IPS-NIHi7 (cell line): ENCODE measurements around the gene AHRR.

Experiments used
- DNase-seq: peaks from one replicate; pipeline ENCODE4 v3.0.0; 2012; ENCODE audit warnings: mixed read lengths; ENCODE audit errors: extremely low spot score

AHRR gene

DNA sequence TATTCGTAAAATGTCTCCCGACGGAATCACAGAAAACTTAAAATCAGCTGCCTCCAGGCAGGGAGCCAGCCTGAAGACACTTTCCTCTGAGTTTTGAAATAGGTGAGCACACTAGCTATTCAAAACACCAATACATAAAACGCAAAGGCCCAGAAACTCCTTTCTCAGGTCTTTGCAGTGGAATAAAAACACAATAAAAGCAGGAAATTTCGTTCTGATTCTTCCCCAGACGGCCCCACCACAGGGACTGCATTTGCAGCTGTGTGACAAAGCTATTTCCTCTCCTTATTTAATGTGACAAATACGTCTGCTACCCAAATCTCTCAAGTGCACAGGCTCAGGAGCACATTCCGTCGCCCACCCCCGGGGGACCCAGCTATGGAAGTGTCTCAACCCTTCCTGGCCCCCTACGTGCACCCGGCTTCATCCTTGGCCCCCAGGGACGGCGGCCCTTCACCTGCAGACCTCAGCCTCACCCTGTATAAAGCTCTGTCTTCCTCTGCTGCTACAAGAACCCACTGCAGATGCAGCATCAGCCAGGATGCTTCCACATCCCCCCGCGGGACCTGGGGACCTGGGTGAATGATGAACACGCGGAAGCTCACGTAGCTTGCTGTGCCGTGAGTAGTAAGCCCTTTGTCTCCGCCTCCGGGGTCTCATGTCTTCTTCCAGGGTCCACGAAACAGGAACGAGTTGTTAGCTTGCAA, 24.9 kb downstream of the AHRR start:
- DNase-seq, result no peak

GRCh38 chr5:347712-348284, 26.3 kb downstream of the AHRR start:
- no peak for DNase-seq

GRCh38 chr5:348726-349125, 27.2 kb downstream of the AHRR start:
- DNase-seq, result no peak

DNA sequence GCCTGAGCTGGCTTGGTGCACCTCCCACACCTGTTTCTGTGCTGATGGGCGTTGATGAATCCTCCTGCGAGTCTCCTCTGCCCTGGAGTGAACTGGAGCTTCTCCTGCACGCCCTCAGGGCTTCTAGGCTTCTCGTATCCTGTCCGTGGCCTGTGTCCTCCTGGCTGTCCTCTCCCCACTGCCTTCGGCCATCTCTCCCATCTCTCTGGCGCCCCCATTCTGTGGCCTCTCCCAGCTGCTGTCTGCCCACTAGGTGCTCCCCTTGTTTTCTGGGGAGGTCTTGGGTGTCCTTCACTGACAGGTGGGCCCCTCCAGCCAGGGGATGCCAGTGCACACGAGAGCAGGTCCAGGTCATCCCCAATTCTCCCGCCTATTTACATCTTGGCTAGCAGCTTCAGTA, 28.8 kb downstream of the AHRR start:
- peak; percentile 73 for DNase-seq

DNA sequence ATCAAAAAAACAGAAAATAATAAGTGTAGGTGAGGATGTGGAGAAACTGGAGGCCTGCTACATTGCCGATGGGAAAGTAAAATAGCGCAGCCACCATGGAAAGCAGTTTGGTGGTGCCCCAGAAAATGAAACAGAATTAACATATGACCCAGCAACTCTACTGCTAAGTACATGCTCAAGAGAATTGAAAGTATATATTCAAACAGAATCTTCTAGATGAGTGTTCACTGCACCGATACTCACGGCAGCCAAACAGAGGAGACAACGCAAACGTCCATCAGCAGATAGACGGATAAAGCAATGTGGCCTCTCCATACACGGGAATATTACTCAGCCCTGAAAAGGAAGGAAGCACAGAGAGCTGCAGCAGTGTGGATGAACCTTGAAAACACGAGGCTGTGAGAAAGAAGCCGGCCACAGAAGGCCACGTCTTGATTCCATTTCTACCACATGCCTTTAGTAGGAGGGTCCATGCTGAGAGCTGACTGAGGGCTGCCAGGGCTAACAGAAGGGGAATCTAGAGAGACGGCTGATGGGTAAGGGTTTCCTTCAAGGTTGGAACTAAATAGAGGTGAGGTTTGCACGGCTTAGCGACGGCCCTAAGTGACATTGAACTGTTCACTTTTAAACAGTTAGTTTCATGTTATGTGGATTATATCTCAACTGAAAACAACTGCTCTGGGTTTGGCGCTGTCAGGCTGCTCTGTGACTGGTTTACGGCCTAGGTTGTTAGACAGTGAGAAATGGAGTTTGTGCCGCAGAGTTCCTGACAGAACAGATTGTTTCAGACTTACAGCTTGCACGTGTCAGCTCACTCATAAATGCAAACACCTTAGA, 29.8 kb downstream of the AHRR start:
- no peak for DNase-seq

DNA sequence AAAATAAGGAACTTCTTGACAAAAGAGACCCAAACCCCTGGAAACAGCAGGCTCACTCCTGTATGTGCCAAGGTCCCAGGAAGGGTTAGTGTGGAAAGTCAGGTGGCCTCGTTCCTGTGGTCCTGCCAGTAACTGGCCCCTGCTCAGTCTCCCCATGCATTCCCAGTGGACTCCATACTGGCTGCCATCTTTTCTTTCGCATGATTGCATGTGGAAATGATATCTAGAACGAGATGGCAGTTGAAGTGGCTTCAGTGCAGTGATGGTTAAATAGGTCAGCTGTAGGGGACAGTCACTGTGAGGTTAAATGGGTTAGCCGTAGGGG, 30.4 kb downstream of the AHRR start:
- no peak for DNase-seq

DNA sequence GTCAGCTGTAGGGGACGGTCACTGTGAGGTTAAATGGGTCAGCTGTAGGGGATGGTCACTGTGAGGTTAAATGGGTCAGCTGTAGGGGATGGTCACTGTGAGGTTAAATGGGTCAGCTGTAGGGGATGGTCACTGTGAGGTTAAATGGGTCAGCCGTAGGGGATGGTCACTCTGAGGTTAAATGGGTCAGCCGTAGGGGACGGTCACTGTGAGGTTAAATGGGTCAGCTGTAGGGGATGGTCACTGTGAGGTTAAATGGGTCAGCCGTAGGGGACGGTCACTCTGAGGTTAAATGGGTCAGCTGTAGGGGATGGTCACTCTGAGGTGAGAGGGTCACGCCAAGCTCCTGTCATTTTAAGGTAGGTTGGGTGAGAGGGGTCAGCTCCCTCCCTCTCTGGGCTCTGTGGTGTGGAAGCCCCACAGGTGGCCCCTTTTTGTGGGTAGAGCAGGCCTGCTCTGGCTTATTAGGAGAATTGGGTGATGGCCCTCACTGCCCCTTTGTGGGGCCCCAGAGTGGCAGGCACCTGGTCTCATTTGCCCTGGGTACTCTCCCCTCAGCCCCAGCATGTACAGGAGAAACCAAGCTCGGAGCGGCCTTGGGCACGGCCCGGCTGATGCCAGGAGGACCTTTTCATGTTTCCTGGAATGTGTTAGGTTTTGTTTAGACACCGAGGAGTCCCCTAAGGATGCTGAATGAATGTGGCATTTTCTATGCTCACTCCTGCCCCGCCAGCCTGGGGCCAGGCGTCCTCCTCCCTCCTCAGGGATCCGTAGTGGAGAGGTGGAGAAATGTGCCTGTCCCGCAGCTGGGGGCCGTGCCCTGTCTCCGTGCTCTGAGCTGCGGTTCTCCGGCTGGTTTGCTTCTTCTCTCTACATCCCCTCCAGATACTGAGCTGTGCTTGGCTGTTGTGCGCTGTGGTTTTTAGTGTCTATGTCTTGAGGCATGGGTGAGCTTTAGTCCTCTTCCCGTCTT, 31.4 kb downstream of the AHRR start:
- peak; percentile 23 for DNase-seq

GRCh38 chr5:353612-354580, 32.4 kb downstream of the AHRR start:
- DNase-seq, result peak; percentile 8

GRCh38 chr5:354581-355378, 33.3 kb downstream of the AHRR start:
- no peak for DNase-seq

DNA sequence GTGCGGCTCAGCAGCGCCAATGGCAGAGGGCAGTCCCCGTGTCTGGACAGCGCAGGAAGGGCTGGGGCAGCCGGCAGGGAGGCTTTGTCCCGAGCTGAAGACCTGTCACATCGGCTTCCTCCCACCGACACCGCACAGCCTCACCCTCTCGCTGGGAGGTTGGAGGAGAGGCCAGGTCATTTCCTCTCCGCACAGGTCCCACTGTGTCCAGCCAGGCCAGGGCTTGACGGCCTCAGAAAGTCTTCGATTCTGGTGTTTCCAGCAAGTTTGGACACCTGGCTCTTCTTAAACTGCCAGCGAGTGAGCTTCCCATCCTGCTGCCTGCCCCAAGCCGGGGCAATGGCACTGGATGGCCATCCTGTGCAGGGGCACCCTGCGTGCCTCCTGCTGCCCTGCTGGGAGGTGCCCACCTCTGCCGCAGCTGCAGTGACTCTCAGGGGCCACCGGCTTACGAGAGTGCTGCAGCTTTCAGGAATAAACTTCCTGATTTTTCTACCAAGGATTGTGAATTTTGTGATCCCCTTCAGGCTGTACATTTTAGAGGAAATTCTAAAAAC, 33.9 kb downstream of the AHRR start:
- DNase-seq, result no peak

- no peak for DNase-seq
Observed at GRCh38 chr5:355958-356357, 34.4 kb downstream of the AHRR start.

- DNase-seq, result peak; percentile 8
Observed at GRCh38 chr5:359301-359897, 37.9 kb downstream of the AHRR start.

GRCh38 chr5:360257-361027, 38.9 kb downstream of the AHRR start:
- DNase-seq, result peak; percentile 6

DNA sequence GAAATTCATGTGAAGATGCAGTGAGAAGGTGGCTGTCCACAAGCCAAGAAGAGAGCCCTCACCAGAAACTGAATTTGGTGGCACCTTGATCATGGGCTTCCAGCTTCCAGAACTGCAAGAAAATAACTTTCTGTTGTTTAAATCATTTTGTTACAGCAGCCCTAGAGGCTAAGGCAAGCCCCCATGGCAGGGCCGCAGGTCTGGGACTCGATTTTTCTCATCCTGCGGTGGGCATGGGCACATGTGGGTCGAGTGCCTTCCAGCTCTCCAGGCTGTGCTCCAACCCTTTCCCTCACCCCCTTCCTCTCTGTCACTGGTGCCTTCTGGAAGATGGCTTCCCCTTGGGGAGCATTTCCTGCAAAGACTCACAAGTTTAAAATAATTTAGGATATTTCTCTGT, 40.7 kb downstream of the AHRR start:
- DNase-seq, result no peak

GRCh38 chr5:362978-363765, 41.7 kb downstream of the AHRR start:
- DNase-seq, result peak; percentile 3

- DNase-seq, result no peak
Observed at GRCh38 chr5:364497-364896, 43.0 kb downstream of the AHRR start.

GRCh38 chr5:366541-367357, 45.2 kb downstream of the AHRR start:
- DNase-seq, result peak; percentile 7
